Activated CD8-positive, alpha-beta memory T cell treated with anti-CD3 and anti-CD28 coated beads, Interleukin-2, amount 10 ng/mL, durations not matched to agents 7 days and 5 days (primary cell): Measurements from ENCODE around the gene COX19. TPM values are rescaled to one million over a fixed set of nuclear protein-coding genes. Genes with fewer than 3 reads are reported as not detected.

Experiments
- ATAC-seq: fragments of 150-1000 bp; cut with Tn5 transposase; one replicate; pipeline ENCODE4 v1.10.0; 2021; ENCODE audit warnings: moderate library complexity
- CTCF ChIA-PET: fragments of 350-600 bp; sonication (Branson Sonifier 250); formaldehyde crosslinking; loops from one replicate; lab custom pipeline; 2021; ENCODE audit warnings: antibody characterized with exemption; lab: Charles Lee
- DNase-seq: peaks from one replicate; pipeline ENCODE4 v3.0.0-alpha.2; 2020
- H3K27ac Mint-ChIP-seq: one replicate; pipeline ENCODE4 v1.8.0; 2021; ENCODE audit warnings: mild to moderate bottlenecking, mixed read lengths
- H3K27me3 Mint-ChIP-seq: one replicate; pipeline ENCODE4 v1.8.0; 2021; ENCODE audit warnings: mixed read lengths
- H3K36me3 Mint-ChIP-seq: one replicate; pipeline ENCODE4 v1.8.0; 2021; ENCODE audit warnings: mild to moderate bottlenecking, mixed read lengths
- H3K4me1 Mint-ChIP-seq: one replicate; pipeline ENCODE4 v1.8.0; 2021; ENCODE audit warnings: mixed read lengths
- H3K4me3 Mint-ChIP-seq: one replicate; pipeline ENCODE4 v1.8.0; 2021; ENCODE audit warnings: mild to moderate bottlenecking, moderate library complexity, mixed read lengths
- H3K9me3 Mint-ChIP-seq: one replicate; pipeline ENCODE4 v1.8.0; 2022; ENCODE audit warnings: low read depth, mixed read lengths
- total RNA-seq, 2 experiments: library from RNA; stranded (reverse); gene quantifications; one replicate each; pipeline ENCODE4 v1.2.3, GENCODE V29; 2021

COX19 gene
- total RNA-seq, 2 experiments from 2014 or later: 18.7 to 18.9 TPM

GRCh38 chr7:984361-985126, 9.2 kb upstream of the COX19 start:
- H3K36me3 Mint-ChIP-seq: no peaks in the 10 kb centered on the region
- H3K9me3 Mint-ChIP-seq: no peaks in the 10 kb centered on the region
- no peak for ATAC-seq
- no peaks in the 10 kb centered on the region for H3K27me3 Mint-ChIP-seq
- no peak for DNase-seq
- H3K4me1 Mint-ChIP-seq: no peaks in the 10 kb centered on the region
- no peak overlapping the region for H3K27ac Mint-ChIP-seq
- no peak overlapping the region for H3K4me3 Mint-ChIP-seq
- CTCF ChIA-PET: no interaction called here

- Mint-ChIP-seq H3K4me3 (no peak overlapping the region), H3K4me1 (no peaks in the 10 kb centered on the region), H3K27me3 (no peaks in the 10 kb centered on the region), H3K9me3 (no peaks in the 10 kb centered on the region), H3K36me3 (no peaks in the 10 kb centered on the region), H3K27ac (no peak overlapping the region)
- CTCF ChIA-PET: interaction anchor here (1.1 kb wide), 1 partner anchor 82 kb away, joined by 3 read pairs; no protein-coding TSS in a partner anchor
- ATAC-seq: no peak
- DNase-seq: no peak
Observed at GRCh38 chr7:983616-984071, 8.3 kb upstream of the COX19 start.

GRCh38 chr7:983004-983615, 7.8 kb upstream of the COX19 start, which contains the start of gene CYP2W1:
Gene CYP2W1, plus strand, starts transcription at chr7:983181. Its CDS starts 31 bp downstream, at chr7:983212.
- Mint-ChIP-seq H3K4me1 (no peaks in the 10 kb centered on the region), H3K9me3 (no peaks in the 10 kb centered on the region), H3K36me3 (no peaks in the 10 kb centered on the region), H3K4me3 (no peak within 1 kb of the TSS), H3K27ac (no peak within 1 kb of the TSS), H3K27me3 (no peaks in the 10 kb centered on the region)
- DNase-seq: no peak
- CTCF ChIA-PET: interaction anchor here (1.1 to 3.0 kb wide), 2 partner anchors 10 to 82 kb away, joined by 3 to 20 read pairs; no protein-coding TSS in a partner anchor
- no peak for ATAC-seq

- no peaks in the 10 kb centered on the region for H3K4me1 Mint-ChIP-seq
- no peak for ATAC-seq
- H3K9me3 Mint-ChIP-seq: no peaks in the 10 kb centered on the region
- no peak for DNase-seq
- no peaks in the 10 kb centered on the region for H3K27me3 Mint-ChIP-seq
- H3K36me3 Mint-ChIP-seq: no peaks in the 10 kb centered on the region
- no peak overlapping the region for H3K27ac Mint-ChIP-seq
- no peak overlapping the region for H3K4me3 Mint-ChIP-seq
- CTCF ChIA-PET: interaction anchor here (1.0 to 3.0 kb wide), 3 partner anchors 10 to 83 kb away, joined by 3 to 20 read pairs (median 3); no protein-coding TSS in a partner anchor
Observed at GRCh38 chr7:982511-983003, 7.2 kb upstream of the COX19 start.

GRCh38 chr7:981793-982510, 6.6 kb upstream of the COX19 start:
- H3K36me3 Mint-ChIP-seq: no peaks in the 10 kb centered on the region

GRCh38 chr7:979886-980571, 4.7 kb upstream of the COX19 start:
- Mint-ChIP-seq H3K27me3 (no peaks in the 10 kb centered on the region), H3K36me3 (no peaks in the 10 kb centered on the region), H3K9me3 (no peaks in the 10 kb centered on the region), H3K4me3 (no peak overlapping the region), H3K27ac (no peak overlapping the region), H3K4me1 (no peaks in the 10 kb centered on the region)
- no peak for DNase-seq
- CTCF ChIA-PET: no interaction called here
- no peak for ATAC-seq

More at GRCh38 chr7:981793-982510, 6.6 kb upstream of the COX19 start:
- DNase-seq (no peak), ATAC-seq (no peak)
- H3K27me3 Mint-ChIP-seq: no peaks in the 10 kb centered on the region
- CTCF ChIA-PET: interaction anchor here (1.0 to 3.0 kb wide), 3 partner anchors 10 to 194 kb away, joined by 3 to 20 read pairs (median 3); no protein-coding TSS in a partner anchor
- no peaks in the 10 kb centered on the region for H3K9me3 Mint-ChIP-seq
- no peak overlapping the region for H3K27ac Mint-ChIP-seq
- H3K4me3 Mint-ChIP-seq: no peak overlapping the region
- no peaks in the 10 kb centered on the region for H3K4me1 Mint-ChIP-seq

GRCh38 chr7:979151-979550, 3.8 kb upstream of the COX19 start:
- Mint-ChIP-seq H3K4me3 (no peak overlapping the region), H3K9me3 (no peaks in the 10 kb centered on the region), H3K4me1 (peaks cover 2% of the 10 kb centered on the region), H3K36me3 (no peaks in the 10 kb centered on the region), H3K27me3 (no peaks in the 10 kb centered on the region), H3K27ac (no peak overlapping the region)
- DNase-seq (no peak), ATAC-seq (no peak)
- CTCF ChIA-PET: interaction anchor here (1.7 kb wide), 1 partner anchor 14 kb away, joined by 9 read pairs; no protein-coding TSS in a partner anchor

GRCh38 chr7:978416-979091, 3.2 kb upstream of the COX19 start:
- no peaks in the 10 kb centered on the region for H3K27me3 Mint-ChIP-seq
- no peak overlapping the region for H3K27ac Mint-ChIP-seq
- H3K9me3 Mint-ChIP-seq: no peaks in the 10 kb centered on the region
- DNase-seq: no peak
- no peak for ATAC-seq
- CTCF ChIA-PET: interaction anchor here (1.2 to 1.7 kb wide), 2 partner anchors 14 to 108 kb away, joined by 3 to 9 read pairs; no protein-coding TSS in a partner anchor
- peaks cover 2% of the 10 kb centered on the region for H3K4me1 Mint-ChIP-seq
- H3K4me3 Mint-ChIP-seq: no peak overlapping the region
- no peaks in the 10 kb centered on the region for H3K36me3 Mint-ChIP-seq

GRCh38 chr7:978049-978346, 2.6 kb upstream of the COX19 start:
- Mint-ChIP-seq H3K27ac (no peak overlapping the region), H3K4me3 (no peak overlapping the region), H3K4me1 (peaks cover 8% of the 10 kb centered on the region), H3K27me3 (no peaks in the 10 kb centered on the region), H3K9me3 (no peaks in the 10 kb centered on the region), H3K36me3 (peaks cover 5% of the 10 kb centered on the region)
- no peak for DNase-seq
- CTCF ChIA-PET: interaction anchor here (1.2 to 1.7 kb wide), 2 partner anchors 15 to 108 kb away, joined by 3 to 9 read pairs; no protein-coding TSS in a partner anchor
- ATAC-seq: no peak

GRCh38 chr7:977326-978048, 2.1 kb upstream of the COX19 start:
- ATAC-seq (no peak), DNase-seq (no peak)
- Mint-ChIP-seq H3K27me3 (no peaks in the 10 kb centered on the region), H3K4me3 (no peak overlapping the region), H3K9me3 (no peaks in the 10 kb centered on the region), H3K36me3 (peaks cover 9% of the 10 kb centered on the region), H3K4me1 (peaks cover 13% of the 10 kb centered on the region), H3K27ac (no peak overlapping the region)
- CTCF ChIA-PET: interaction anchor here (1.2 to 5.8 kb wide), 3 partner anchors 15 to 109 kb away, joined by 3 to 37 read pairs (median 9); no protein-coding TSS in a partner anchor

- Mint-ChIP-seq H3K4me1 (peaks cover 17% of the 10 kb centered on the region), H3K4me3 (no peak overlapping the region), H3K27ac (no peak overlapping the region), H3K9me3 (no peaks in the 10 kb centered on the region), H3K36me3 (peaks cover 15% of the 10 kb centered on the region), H3K27me3 (no peaks in the 10 kb centered on the region)
- DNase-seq (no peak), ATAC-seq (no peak)
- CTCF ChIA-PET: interaction anchor here (5.8 kb wide), 1 partner anchor 16 kb away, joined by 37 read pairs; no protein-coding TSS in a partner anchor
Observed at GRCh38 chr7:976901-977325, 1.6 kb upstream of the COX19 start.
